Upper lobe of right lung (tissue), 1 donor: Measurements from ENCODE around the gene SMIM35. TPM values are rescaled to one million over a fixed set of nuclear protein-coding genes. Genes with fewer than 3 reads are reported as not detected.

ENCODE experiments used
- ATAC-seq: fragments of 200-7000 bp; cut with Tn5 transposase; one replicate; pipeline ENCODE4 v1.9.1; 2020; ENCODE audit warnings: mild to moderate bottlenecking, moderate library complexity
- DNase-seq: peaks from one replicate; pipeline ENCODE4 v3.0.0-alpha.2; 2020
- H3K27ac ChIP-seq: fragments of 200-600 bp; one replicate; pipeline ENCODE4 v1.8.0; 2022
- H3K27me3 ChIP-seq: fragments of 200-600 bp; one replicate; pipeline ENCODE4 v1.8.0; 2022; ENCODE audit warnings: mild to moderate bottlenecking
- H3K36me3 ChIP-seq: fragments of 200-600 bp; one replicate; pipeline ENCODE4 v1.8.0; 2022
- H3K4me1 ChIP-seq: fragments of 200-600 bp; one replicate; pipeline ENCODE4 v1.8.0; 2022
- H3K4me3 ChIP-seq: fragments of 200-600 bp; one replicate; pipeline ENCODE4 v1.8.0; 2022; ENCODE audit warnings: mild to moderate bottlenecking
- H3K9me3 ChIP-seq: fragments of 200-600 bp; one replicate; pipeline ENCODE4 v1.8.0; 2022
- CTCF ChIP-seq: fragments of 200-600 bp; IDR thresholded peaks from one replicate; pipeline ENCODE4 v1.8.0; 2022; ENCODE audit warnings: antibody characterized with exemption
- intact Hi-C: fragments of 100-400 bp; cut with DNase I; formaldehyde crosslinking; loops from one replicate; pipeline ENCODE4 v1.11.0; 2022
- total RNA-seq: library from RNA; stranded (reverse); fragmentation: NEBNext Ultra II Directional; extraction: Animal tissue kit (Norgen Biotek cat#: 25700); gene quantifications from one replicate; pipeline ENCODE4 v1.2.1, GENCODE V29; 2021
- donor health status: DM: no; HTN: yes; CAD: no; lungs with severe emphysema.

The SMIM35 gene
- total RNA-seq, 1 donor from 2014 or later = not detected

DNA sequence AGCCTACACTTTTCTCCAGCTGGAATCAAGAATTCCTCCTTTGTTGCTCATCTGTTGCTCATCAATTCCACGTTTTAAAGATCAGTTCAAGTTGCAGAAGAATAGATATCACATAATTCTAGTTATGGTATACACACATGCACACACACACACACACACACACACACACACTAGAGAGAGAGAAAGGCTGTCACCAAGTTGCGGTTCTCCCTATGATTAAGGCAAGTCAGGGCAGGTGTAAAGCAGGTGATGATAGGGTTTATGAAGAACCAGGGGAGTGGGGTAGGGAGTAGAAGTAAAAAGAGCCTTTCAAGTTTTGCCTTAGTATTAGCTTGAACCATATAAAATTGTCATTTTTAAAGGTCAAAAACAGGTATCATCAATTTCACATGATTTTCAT is 41.6 kb downstream of the SMIM35 start:
- Histone ChIP-seq H3K4me3 (no peak overlapping the region), H3K36me3 (no peaks in the 10 kb centered on the region), H3K27ac (no peak overlapping the region), H3K9me3 (no peaks in the 10 kb centered on the region), H3K27me3 (no peaks in the 10 kb centered on the region), H3K4me1 (no peaks in the 10 kb centered on the region)
- no peak for ATAC-seq
- intact Hi-C loops = no loop called here
- TF ChIP-seq CTCF = no peak
- no peak for DNase-seq

- H3K27me3 ChIP-seq = no peaks in the 10 kb centered on the region
- ATAC-seq (no peak), DNase-seq (no peak)
- intact Hi-C loops = no loop called here
- no peak for TF ChIP-seq CTCF
- H3K4me1 ChIP-seq = no peaks in the 10 kb centered on the region
- H3K27ac ChIP-seq = no peak overlapping the region
- no peaks in the 10 kb centered on the region for H3K9me3 ChIP-seq
- H3K36me3 ChIP-seq = no peaks in the 10 kb centered on the region
- no peak overlapping the region for H3K4me3 ChIP-seq
These were observed 44.0 kb downstream of the SMIM35 start for GRCh38 chr11:118042796-118043195.

- no peaks in the 10 kb centered on the region for H3K36me3 ChIP-seq
- ATAC-seq = no peak
- H3K9me3 ChIP-seq = no peaks in the 10 kb centered on the region
- no peak for DNase-seq
- H3K4me3 ChIP-seq = no peak overlapping the region
- H3K27ac ChIP-seq = no peak overlapping the region
- H3K27me3 ChIP-seq = no peaks in the 10 kb centered on the region
- intact Hi-C loops = no loop called here
- TF ChIP-seq CTCF = no peak
- H3K4me1 ChIP-seq = no peaks in the 10 kb centered on the region
These were observed 44.6 kb downstream of the SMIM35 start for GRCh38 chr11:118042141-118042540.

DNA sequence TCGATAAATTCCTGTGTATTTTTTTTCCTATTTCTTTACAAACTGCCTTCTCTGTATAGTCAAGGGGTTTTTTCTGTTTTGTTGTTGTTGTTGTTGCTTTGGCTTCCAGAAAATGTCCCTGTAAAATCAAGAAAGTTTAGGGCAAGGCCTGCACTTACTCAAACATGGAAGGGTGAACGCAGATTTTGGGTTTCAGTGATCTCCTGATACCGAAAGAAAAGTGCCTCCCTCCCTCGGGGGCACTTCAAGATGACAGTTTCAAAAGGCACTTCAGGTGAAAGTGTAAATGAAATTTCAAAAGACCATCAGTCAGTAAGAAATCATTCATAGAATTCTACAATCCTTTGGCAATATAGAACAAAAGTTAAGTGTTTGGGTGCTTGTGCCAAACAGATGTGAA is 53.3 kb downstream of the SMIM35 start:
- ATAC-seq (no peak), DNase-seq (no peak)
- no peak for TF ChIP-seq CTCF
- Histone ChIP-seq H3K4me3 (no peak overlapping the region), H3K36me3 (no peaks in the 10 kb centered on the region), H3K27ac (no peak overlapping the region), H3K4me1 (no peaks in the 10 kb centered on the region), H3K27me3 (no peaks in the 10 kb centered on the region), H3K9me3 (no peaks in the 10 kb centered on the region)
- intact Hi-C loops = no loop called here

DNA sequence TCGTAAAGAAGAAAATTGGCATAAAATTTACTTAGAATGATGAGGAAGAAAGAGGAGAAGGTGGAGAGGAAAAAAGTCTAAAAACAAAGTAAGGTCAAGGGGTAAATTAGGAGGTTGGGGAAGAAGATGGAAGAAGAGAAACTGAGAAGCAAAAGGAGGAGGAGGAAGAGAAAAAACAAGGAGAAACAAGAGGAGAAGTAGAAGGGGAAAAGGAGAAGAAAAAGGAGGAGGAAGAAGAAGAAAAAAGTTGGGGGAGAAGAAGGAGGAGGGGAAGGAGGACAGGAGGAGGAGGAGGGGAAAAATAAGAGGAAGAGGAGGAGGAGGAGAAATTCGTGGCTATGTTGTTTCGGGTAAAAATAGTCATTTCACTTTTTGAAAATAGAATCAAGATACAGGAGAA is 58.1 kb downstream of the SMIM35 start:
- no peak for ATAC-seq
- H3K9me3 ChIP-seq = no peaks in the 10 kb centered on the region
- intact Hi-C loops = no loop called here
- no peak for DNase-seq
- no peaks in the 10 kb centered on the region for H3K4me1 ChIP-seq
- H3K27me3 ChIP-seq = no peaks in the 10 kb centered on the region
- H3K4me3 ChIP-seq = no peak overlapping the region
- H3K27ac ChIP-seq = no peak overlapping the region
- TF ChIP-seq CTCF = no peak
- H3K36me3 ChIP-seq = no peaks in the 10 kb centered on the region

DNA sequence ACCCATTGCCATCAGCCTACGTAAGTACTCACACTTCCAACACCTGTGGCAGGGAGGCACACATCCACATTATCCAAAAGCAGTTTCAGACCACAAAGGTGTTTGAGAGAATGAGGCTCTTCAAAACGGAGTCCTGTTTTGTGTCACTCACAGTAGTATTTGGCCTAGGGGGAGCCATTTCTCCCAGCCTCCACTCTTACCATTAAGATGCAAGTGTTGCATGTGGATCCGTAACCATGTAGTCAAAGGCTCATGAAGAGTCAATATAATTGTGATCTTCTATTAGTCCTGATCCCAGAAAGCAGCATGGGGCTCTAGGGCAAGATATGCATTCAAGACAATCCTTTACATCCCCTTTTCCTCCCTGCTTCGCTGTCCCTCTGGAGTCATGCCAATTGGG is 59.1 kb downstream of the SMIM35 start:
- no peaks in the 10 kb centered on the region for H3K36me3 ChIP-seq
- DNase-seq (no peak), ATAC-seq (no peak)
- H3K4me1 ChIP-seq = no peaks in the 10 kb centered on the region
- no peak overlapping the region for H3K27ac ChIP-seq
- H3K27me3 ChIP-seq = no peaks in the 10 kb centered on the region
- no peaks in the 10 kb centered on the region for H3K9me3 ChIP-seq
- intact Hi-C loops = no loop called here
- no peak overlapping the region for H3K4me3 ChIP-seq
- no peak for TF ChIP-seq CTCF
